CD4-positive, alpha-beta T cell treated with Interleukin-1 beta for 1 hour (primary cell): ENCODE measurements around the gene IKZF2.

Experiments
- DNase-seq, 2 donors: peaks; one replicate each; pipeline ENCODE4 v3.0.0-alpha.2; 2020 to 2022

Gene IKZF2

GRCh38 chr2:213152065-213152794 is 818 bp upstream of the IKZF2 start:
- DNase-seq = peak in 1 of 2 donors; percentile 25

GRCh38 chr2:213150315-213151097 is 906 bp downstream of the IKZF2 start:
- no peak for DNase-seq

- DNase-seq = no peak
These were observed 1.5 kb downstream of the IKZF2 start for GRCh38 chr2:213149949-213150314.

- no peak for DNase-seq
These were observed 2.0 kb downstream of the IKZF2 start for GRCh38 chr2:213149294-213149875.

- no peak for DNase-seq
These were observed 2.7 kb downstream of the IKZF2 start for GRCh38 chr2:213148572-213149261.

- peak; percentile 27 to 42 for DNase-seq
These were observed 3.9 kb downstream of the IKZF2 start for GRCh38 chr2:213147538-213147937.

- no peak for DNase-seq
These were observed 5.6 kb downstream of the IKZF2 start for GRCh38 chr2:213145715-213146242.

GRCh38 chr2:213137064-213137463 is 14.3 kb downstream of the IKZF2 start:
- DNase-seq = no peak

GRCh38 chr2:213129311-213129710 is 22.1 kb downstream of the IKZF2 start:
- no peak for DNase-seq

- DNase-seq = peak in 1 of 2 donors; percentile 22
These were observed 25.6 kb downstream of the IKZF2 start for GRCh38 chr2:213125646-213126347.

- no peak for DNase-seq
These were observed 28.7 kb downstream of the IKZF2 start for GRCh38 chr2:213122725-213123124.

GRCh38 chr2:213121690-213122089 is 29.7 kb downstream of the IKZF2 start:
- no peak for DNase-seq

- DNase-seq = peak; percentile 19 to 29
These were observed 32.2 kb downstream of the IKZF2 start for GRCh38 chr2:213119061-213119809.

- no peak for DNase-seq
These were observed 43.1 kb downstream of the IKZF2 start for GRCh38 chr2:213108308-213108707.

- DNase-seq = no peak
These were observed 43.7 kb downstream of the IKZF2 start for GRCh38 chr2:213107728-213108127.

- DNase-seq = no peak
These were observed 46.2 kb downstream of the IKZF2 start for GRCh38 chr2:213105212-213105611.

- DNase-seq = no peak
These were observed 46.6 kb downstream of the IKZF2 start for GRCh38 chr2:213104903-213105202.

- peak in 1 of 2 donors; percentile 30 for DNase-seq
These were observed 47.1 kb downstream of the IKZF2 start for GRCh38 chr2:213104092-213104902.

- no peak for DNase-seq
These were observed 49.5 kb downstream of the IKZF2 start for GRCh38 chr2:213101692-213102460.

GRCh38 chr2:213101109-213101508 is 50.3 kb downstream of the IKZF2 start:
- DNase-seq = no peak
